ENCODE results near the gene NOSIP. TPM values are rescaled to one million over a fixed set of nuclear protein-coding genes. Genes with fewer than 3 reads are reported as not detected.
A peak's percentile ranks its signal among the peaks of the same experiment; 100 is the strongest.

The NOSIP gene
- total RNA-seq, 4 donors from 2014 or later: 73.4 to 86.7 (median 80.9) TPM

DNA sequence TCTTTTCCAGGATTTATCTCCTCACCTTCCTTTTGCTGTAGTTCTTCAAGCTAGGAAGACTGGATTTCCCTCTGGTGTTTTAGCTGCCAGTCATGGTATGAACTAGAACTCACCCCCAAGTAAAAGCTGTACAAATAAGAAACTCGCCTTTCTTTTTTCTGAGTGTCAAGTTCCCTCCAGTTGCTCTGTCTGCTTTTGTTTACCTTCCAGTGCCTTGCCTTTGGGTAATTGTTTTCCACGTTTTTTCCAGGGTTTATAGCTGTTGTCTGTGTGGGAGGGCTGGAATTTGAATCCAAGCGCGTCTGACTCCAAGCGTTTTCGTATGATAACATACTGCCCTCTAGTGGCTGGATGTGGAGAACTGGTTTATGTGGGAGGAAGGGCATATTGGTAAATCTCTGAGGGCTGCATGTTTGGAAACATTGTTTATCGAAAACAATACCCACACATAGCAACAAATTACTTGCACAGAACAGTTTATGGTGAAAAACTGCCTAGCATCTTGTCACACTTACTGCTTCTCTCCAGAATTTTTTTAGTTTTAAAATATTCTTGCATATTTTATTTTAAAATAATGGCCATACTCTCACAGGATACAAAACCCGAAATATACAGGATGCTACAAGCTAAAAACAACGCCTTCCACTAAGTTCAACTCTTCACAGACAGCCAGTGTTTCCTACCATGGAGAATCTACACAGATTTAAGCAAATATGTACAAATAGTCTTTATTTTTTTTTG is 33.4 kb downstream of the NOSIP start:
- H3K27ac ChIP-seq: peak overlapping the region in 1 of 4 donors; percentile 2
- no peak for TF ChIP-seq POLR2A (IDR thresholded peaks at IDR 0.05)
- peak; percentile 85 to 98 (median 97) for TF ChIP-seq CTCF (IDR thresholded peaks at IDR 0.05)

DNA sequence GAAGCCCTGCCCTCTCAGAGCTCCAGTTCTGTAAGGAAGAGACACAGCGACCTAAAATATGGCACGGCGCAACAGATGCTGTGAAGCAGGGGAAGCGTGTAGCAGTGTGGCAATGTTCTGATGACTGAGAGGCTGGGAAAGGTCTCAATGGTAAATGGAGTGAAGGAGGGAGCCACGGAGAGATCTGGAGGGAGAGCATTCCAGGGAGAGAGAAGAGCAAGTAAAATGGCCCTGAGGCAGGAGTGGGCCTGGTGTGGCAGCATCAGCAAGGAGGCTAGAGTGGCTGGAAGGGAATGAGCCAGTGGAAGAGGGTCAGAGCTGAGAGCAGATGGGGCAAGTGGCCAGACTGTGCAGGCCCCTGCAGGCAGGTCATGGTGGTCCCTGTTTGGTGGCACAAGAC is 36.2 kb downstream of the NOSIP start:
- no peaks in the 10 kb centered on the region for H3K9me3 ChIP-seq
- TF ChIP-seq CTCF (IDR thresholded peaks at IDR 0.05): no peak
- no peak for TF ChIP-seq POLR2A (IDR thresholded peaks at IDR 0.05)
- H3K4me1 ChIP-seq: peaks cover 0 to 19% (median 1%) of the 10 kb centered on the region in 4 donors
- H3K36me3 ChIP-seq: peaks cover 0 to 33% (median 0%) of the 10 kb centered on the region in 3 donors
- H3K4me3 ChIP-seq: no peak overlapping the region
- DNase-seq: no peak
- no peaks in the 10 kb centered on the region for H3K27me3 ChIP-seq
- H3K27ac ChIP-seq: no peak overlapping the region

More for the DNA sequence above, 33.4 kb downstream of the NOSIP start:
- peak in 2 of 3 donors; percentile 83 to 89 for DNase-seq
- peaks cover 0 to 24% (median 1%) of the 10 kb centered on the region in 4 donors for H3K4me1 ChIP-seq
- H3K27me3 ChIP-seq: no peaks in the 10 kb centered on the region
- H3K9me3 ChIP-seq: no peaks in the 10 kb centered on the region
- H3K4me3 ChIP-seq: no peak overlapping the region
- H3K36me3 ChIP-seq: peaks cover 0 to 12% (median 0%) of the 10 kb centered on the region in 3 donors

DNA sequence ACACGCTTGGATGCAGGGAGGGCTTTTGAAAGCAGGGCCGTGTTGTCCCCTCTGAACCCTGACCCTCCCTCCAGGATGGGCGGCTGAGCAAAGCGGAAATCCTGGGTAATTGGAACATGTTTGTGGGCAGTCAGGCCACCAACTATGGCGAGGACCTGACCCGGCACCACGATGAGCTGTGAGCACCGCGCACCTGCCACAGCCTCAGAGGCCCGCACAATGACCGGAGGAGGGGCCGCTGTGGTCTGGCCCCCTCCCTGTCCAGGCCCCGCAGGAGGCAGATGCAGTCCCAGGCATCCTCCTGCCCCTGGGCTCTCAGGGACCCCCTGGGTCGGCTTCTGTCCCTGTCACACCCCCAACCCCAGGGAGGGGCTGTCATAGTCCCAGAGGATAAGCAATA is 37.3 kb downstream of the NOSIP start:
- H3K4me1 ChIP-seq: peaks cover 0 to 10% (median 0%) of the 10 kb centered on the region in 4 donors
- TF ChIP-seq POLR2A (IDR thresholded peaks at IDR 0.05) (no peak), CTCF (IDR thresholded peaks at IDR 0.05) (no peak)
- H3K27ac ChIP-seq: no peak overlapping the region
- no peak overlapping the region for H3K4me3 ChIP-seq
- no peaks in the 10 kb centered on the region for H3K9me3 ChIP-seq
- DNase-seq: no peak
- no peaks in the 10 kb centered on the region for H3K27me3 ChIP-seq
- H3K36me3 ChIP-seq: peaks cover 0 to 43% (median 0%) of the 10 kb centered on the region in 3 donors

DNA sequence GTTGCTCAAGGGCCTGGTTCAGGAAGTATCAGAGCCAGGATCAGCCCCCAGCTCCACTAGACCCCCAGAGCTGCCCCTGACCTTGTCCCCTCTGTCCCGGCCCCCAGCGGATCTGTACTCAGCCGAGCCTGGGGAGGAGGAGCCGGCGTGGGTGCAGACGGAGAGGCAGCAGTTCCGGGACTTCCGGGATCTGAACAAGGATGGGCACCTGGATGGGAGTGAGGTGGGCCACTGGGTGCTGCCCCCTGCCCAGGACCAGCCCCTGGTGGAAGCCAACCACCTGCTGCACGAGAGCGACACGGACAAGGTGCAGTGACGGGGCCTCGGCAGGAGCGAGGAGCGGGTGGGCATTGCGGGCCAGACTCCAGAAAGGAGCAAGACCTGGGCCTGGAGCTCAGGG is 37.9 kb downstream of the NOSIP start:
- Histone ChIP-seq H3K4me3 (no peak overlapping the region), H3K9me3 (no peaks in the 10 kb centered on the region), H3K27ac (no peak overlapping the region), H3K36me3 (peaks cover 0 to 47% (median 0%) of the 10 kb centered on the region in 3 donors), H3K27me3 (no peaks in the 10 kb centered on the region), H3K4me1 (peaks cover 0 to 4% (median 2%) of the 10 kb centered on the region in 4 donors)
- no peak for TF ChIP-seq POLR2A (IDR thresholded peaks at IDR 0.05)
- TF ChIP-seq CTCF (IDR thresholded peaks at IDR 0.05): no peak
- no peak for DNase-seq

- no peak overlapping the region for H3K4me3 ChIP-seq
- no peak overlapping the region for H3K27ac ChIP-seq
- H3K4me1 ChIP-seq: peaks cover 0 to 8% (median 0%) of the 10 kb centered on the region in 4 donors
- TF ChIP-seq POLR2A (IDR thresholded peaks at IDR 0.05) (no peak), CTCF (IDR thresholded peaks at IDR 0.05) (no peak)
- no peaks in the 10 kb centered on the region for H3K9me3 ChIP-seq
- H3K27me3 ChIP-seq: no peaks in the 10 kb centered on the region
- no peak for DNase-seq
- H3K36me3 ChIP-seq: peaks cover 0 to 52% (median 0%) of the 10 kb centered on the region in 3 donors
Observed at GRCh38 chr19:49541914-49542313, 38.4 kb downstream of the NOSIP start.
